BLaER1 (cell line): Measurements from ENCODE around the gene RPS6KA5.

Experiments
- H3K27ac ChIP-seq: shearing (Covaris generic); formaldehyde crosslinking; 2 replicates; pipeline ENCODE4 v1.8.1; 2022
- H3K27me3 ChIP-seq: shearing (Covaris generic); formaldehyde crosslinking; 2 replicates; pipeline ENCODE4 v1.8.1; 2022
- H3K36me3 ChIP-seq: shearing (Covaris generic); formaldehyde crosslinking; 2 replicates; pipeline ENCODE4 v1.8.1; 2022
- H3K4me1 ChIP-seq: shearing (Covaris generic); formaldehyde crosslinking; 2 replicates; pipeline ENCODE4 v1.8.1; 2022
- H3K4me2 ChIP-seq: shearing (Covaris generic); formaldehyde crosslinking; 2 replicates; pipeline ENCODE4 v1.8.1; 2022
- H3K4me3 ChIP-seq: shearing (Covaris generic); formaldehyde crosslinking; 2 replicates; pipeline ENCODE4 v1.8.1; 2022
- H3K9ac ChIP-seq: shearing (Covaris generic); formaldehyde crosslinking; 2 replicates; pipeline ENCODE4 v1.8.1; 2022
- H3K9me3 ChIP-seq: shearing (Covaris generic); formaldehyde crosslinking; 2 replicates; pipeline ENCODE4 v1.8.1; 2022
- H4K20me1 ChIP-seq: shearing (Covaris generic); formaldehyde crosslinking; 2 replicates; pipeline ENCODE4 v1.8.1; 2022
- Cebpa-rat ChIP-seq: shearing (Covaris generic); IDR thresholded peaks from 2 replicates; pipeline ENCODE4 v1.8.1; 2022

The RPS6KA5 gene

GRCh38 chr14:90809530-90810312 is 250.7 kb downstream of the RPS6KA5 start:
- H3K27me3 ChIP-seq = no peaks in the 10 kb centered on the region
- no peaks in the 10 kb centered on the region for H3K9me3 ChIP-seq
- no peak overlapping the region for H3K27ac ChIP-seq
- no peaks in the 10 kb centered on the region for H3K36me3 ChIP-seq
- no peak overlapping the region for H3K9ac ChIP-seq
- H3K4me1 ChIP-seq = peaks cover 67% of the 10 kb centered on the region
- H3K4me2 ChIP-seq = 0 out of 2 replicates have a peak overlapping the region, but pooled peaks have one; percentile 1
- H3K4me3 ChIP-seq = no peak overlapping the region
- H4K20me1 ChIP-seq = peaks cover 62% of the 10 kb centered on the region; the same call in 1 of the 2 replicates
- no peak for TF ChIP-seq Cebpa-rat

GRCh38 chr14:90808759-90809529 is 251.5 kb downstream of the RPS6KA5 start:
- H3K9ac ChIP-seq = no peak overlapping the region

GRCh38 chr14:90807060-90807459 is 253.4 kb downstream of the RPS6KA5 start:
- Histone ChIP-seq H3K9me3 (no peaks in the 10 kb centered on the region), H3K36me3 (no peaks in the 10 kb centered on the region), H3K4me3 (no peak overlapping the region), H3K4me1 (peaks cover 82% of the 10 kb centered on the region), H3K27ac (peak overlapping the region; percentile 20), H3K27me3 (no peaks in the 10 kb centered on the region), H3K4me2 (peak overlapping the region; percentile 31), H3K9ac (no peak overlapping the region), H4K20me1 (peaks cover 48% of the 10 kb centered on the region; the same call in 1 of the 2 replicates)
- no peak for TF ChIP-seq Cebpa-rat

More at GRCh38 chr14:90808759-90809529, 251.5 kb downstream of the RPS6KA5 start:
- Histone ChIP-seq H4K20me1 (peaks cover 62% of the 10 kb centered on the region; the same call in 1 of the 2 replicates), H3K9me3 (no peaks in the 10 kb centered on the region), H3K4me3 (no peak overlapping the region), H3K27ac (no peak overlapping the region), H3K36me3 (no peaks in the 10 kb centered on the region), H3K27me3 (no peaks in the 10 kb centered on the region), H3K4me2 (no peak overlapping the region), H3K4me1 (peaks cover 69% of the 10 kb centered on the region)
- TF ChIP-seq Cebpa-rat = no peak

- Histone ChIP-seq H3K4me3 (no peak overlapping the region), H4K20me1 (peaks cover 36% of the 10 kb centered on the region; the same call in 1 of the 2 replicates), H3K9ac (peak overlapping the region; percentile 31; the same call in 1 of the 2 replicates), H3K4me1 (peaks cover 92% of the 10 kb centered on the region), H3K27ac (no peak overlapping the region), H3K27me3 (no peaks in the 10 kb centered on the region), H3K4me2 (peak overlapping the region; percentile 38), H3K9me3 (no peaks in the 10 kb centered on the region), H3K36me3 (no peaks in the 10 kb centered on the region)
- TF ChIP-seq Cebpa-rat = no peak
Measured at GRCh38 chr14:90805662-90806540, 254.5 kb downstream of the RPS6KA5 start.

- no peak for TF ChIP-seq Cebpa-rat
- Histone ChIP-seq H4K20me1 (peaks cover 33% of the 10 kb centered on the region; the same call in 1 of the 2 replicates), H3K9me3 (no peaks in the 10 kb centered on the region), H3K27me3 (no peaks in the 10 kb centered on the region), H3K4me2 (peak overlapping the region; percentile 59; the same call in 1 of the 2 replicates), H3K9ac (no peak overlapping the region), H3K36me3 (no peaks in the 10 kb centered on the region), H3K27ac (0 out of 2 replicates have a peak overlapping the region, but pooled peaks have one; percentile 27), H3K4me3 (no peak overlapping the region), H3K4me1 (peaks cover 84% of the 10 kb centered on the region)
Measured at GRCh38 chr14:90805084-90805391, 255.4 kb downstream of the RPS6KA5 start.

- H3K36me3 ChIP-seq = no peaks in the 10 kb centered on the region
- H3K4me1 ChIP-seq = peaks cover 79% of the 10 kb centered on the region
- H3K4me3 ChIP-seq = no peak overlapping the region
- H4K20me1 ChIP-seq = peaks cover 33% of the 10 kb centered on the region; the same call in 1 of the 2 replicates
- H3K27me3 ChIP-seq = no peaks in the 10 kb centered on the region
- no peak for TF ChIP-seq Cebpa-rat
- peak overlapping the region; percentile 27; the same call in 1 of the 2 replicates for H3K27ac ChIP-seq
- H3K9ac ChIP-seq = no peak overlapping the region; the same call in 1 of the 2 replicates
- peak overlapping the region; percentile 59 for H3K4me2 ChIP-seq
- H3K9me3 ChIP-seq = no peaks in the 10 kb centered on the region
Measured at GRCh38 chr14:90804292-90805083, 256.0 kb downstream of the RPS6KA5 start.

GRCh38 chr14:90803249-90803648 is 257.2 kb downstream of the RPS6KA5 start:
- Histone ChIP-seq H3K4me3 (no peak overlapping the region), H3K9ac (no peak overlapping the region), H4K20me1 (peaks cover 29% of the 10 kb centered on the region; the same call in 1 of the 2 replicates), H3K4me1 (peaks cover 74% of the 10 kb centered on the region), H3K36me3 (no peaks in the 10 kb centered on the region), H3K27ac (no peak overlapping the region), H3K9me3 (no peaks in the 10 kb centered on the region), H3K4me2 (peak overlapping the region; percentile 59), H3K27me3 (no peaks in the 10 kb centered on the region)
- no peak for TF ChIP-seq Cebpa-rat

GRCh38 chr14:90799420-90799819 is 261.0 kb downstream of the RPS6KA5 start:
- no peak for TF ChIP-seq Cebpa-rat

More at GRCh38 chr14:90799420-90799819, 261.0 kb downstream of the RPS6KA5 start:
- Histone ChIP-seq H3K4me3 (no peak overlapping the region), H3K9ac (no peak overlapping the region), H3K27me3 (no peaks in the 10 kb centered on the region), H3K4me2 (no peak overlapping the region), H3K9me3 (no peaks in the 10 kb centered on the region), H4K20me1 (peaks cover 18% of the 10 kb centered on the region), H3K27ac (no peak overlapping the region), H3K4me1 (peaks cover 66% of the 10 kb centered on the region), H3K36me3 (no peaks in the 10 kb centered on the region)
